GM19099 (cell line): ENCODE results near the gene L3MBTL1.

Experiments used
- POLR2A ChIP-seq: IDR thresholded peaks from 3 replicates; pipeline ENCODE4 v1.6.1; 2011; ENCODE audit warnings: low read depth; ENCODE audit not compliant: insufficient read length; ENCODE audit errors: extremely low read depth

L3MBTL1 gene

DNA sequence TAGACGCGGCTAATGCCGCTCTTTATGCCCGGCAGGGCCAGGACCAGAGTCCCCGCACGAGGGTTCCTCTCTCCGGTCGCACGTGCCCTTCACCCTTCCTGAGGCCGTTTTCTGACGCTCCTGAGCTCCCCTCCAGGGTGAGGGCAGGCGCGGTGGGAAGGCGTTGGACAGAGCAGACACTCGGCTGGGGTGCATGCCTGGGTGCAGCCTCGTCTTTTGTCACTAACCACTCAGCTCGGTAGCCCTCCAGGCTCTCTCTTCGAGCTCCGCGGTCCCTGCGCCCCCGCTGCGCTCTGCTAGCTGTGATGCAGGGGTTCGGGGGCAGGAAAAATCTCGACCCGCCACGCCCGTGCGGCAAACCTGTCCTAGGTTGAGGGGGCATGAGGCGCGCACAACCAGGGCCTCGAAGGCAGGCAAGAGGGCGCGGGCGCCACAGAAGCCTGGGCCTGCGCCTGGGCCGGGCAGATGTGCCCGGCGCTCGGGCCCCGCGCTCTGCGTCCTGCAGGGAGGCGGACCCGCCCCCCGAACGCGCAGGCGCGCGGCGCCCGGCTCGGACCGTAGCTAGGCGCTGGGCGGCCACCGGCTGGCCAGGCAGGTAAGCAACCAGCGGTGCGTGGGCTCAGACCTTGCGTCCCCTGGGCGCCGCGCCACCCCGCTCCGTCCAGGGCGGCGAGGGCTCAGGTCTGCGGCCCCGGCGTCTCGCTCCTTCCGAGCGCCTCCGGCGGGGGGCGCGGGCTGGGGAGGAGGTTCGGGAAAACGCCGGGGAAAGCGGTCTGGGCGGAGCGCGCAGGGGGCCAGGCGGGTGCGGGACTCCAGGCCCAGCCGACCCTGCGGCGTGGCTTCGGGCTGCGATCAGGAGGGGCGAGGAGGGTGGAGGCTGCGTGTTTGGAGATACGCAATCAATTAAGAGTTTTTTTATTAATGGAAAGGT, at the start of gene L3MBTL1:
L3MBTL1 (plus strand) TSS at position 548 of the 931 bp plus-strand sequence. CDS start 5,807 bp downstream, outside the sequence.
- TF ChIP-seq POLR2A, result no peak

DNA sequence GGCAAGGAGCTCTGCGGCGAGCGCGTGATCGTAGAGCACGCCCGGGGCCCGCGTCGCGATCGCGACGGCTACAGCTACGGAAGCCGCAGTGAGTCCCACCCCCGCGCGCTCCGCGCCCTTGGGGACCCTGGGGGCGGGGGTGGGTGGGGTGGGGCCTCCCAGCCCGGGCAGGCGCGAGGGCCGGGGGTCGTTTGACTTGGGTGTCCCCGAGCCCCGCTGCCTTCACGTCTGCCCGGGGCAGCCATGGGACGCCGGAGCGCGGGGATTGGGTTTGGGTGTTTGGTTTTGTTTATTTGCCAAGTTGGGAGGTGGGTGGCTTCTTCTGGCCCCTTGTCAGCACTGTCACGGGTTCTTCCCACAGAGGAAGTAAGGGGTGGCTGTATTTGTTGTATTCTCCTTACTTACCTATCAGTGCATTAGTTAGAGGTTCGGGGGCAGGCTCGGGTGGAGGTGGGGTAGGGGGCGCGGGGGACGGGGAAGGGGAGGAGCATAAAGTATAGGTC, 49.0 kb upstream of the L3MBTL1 start:
- TF ChIP-seq POLR2A, result no peak

DNA sequence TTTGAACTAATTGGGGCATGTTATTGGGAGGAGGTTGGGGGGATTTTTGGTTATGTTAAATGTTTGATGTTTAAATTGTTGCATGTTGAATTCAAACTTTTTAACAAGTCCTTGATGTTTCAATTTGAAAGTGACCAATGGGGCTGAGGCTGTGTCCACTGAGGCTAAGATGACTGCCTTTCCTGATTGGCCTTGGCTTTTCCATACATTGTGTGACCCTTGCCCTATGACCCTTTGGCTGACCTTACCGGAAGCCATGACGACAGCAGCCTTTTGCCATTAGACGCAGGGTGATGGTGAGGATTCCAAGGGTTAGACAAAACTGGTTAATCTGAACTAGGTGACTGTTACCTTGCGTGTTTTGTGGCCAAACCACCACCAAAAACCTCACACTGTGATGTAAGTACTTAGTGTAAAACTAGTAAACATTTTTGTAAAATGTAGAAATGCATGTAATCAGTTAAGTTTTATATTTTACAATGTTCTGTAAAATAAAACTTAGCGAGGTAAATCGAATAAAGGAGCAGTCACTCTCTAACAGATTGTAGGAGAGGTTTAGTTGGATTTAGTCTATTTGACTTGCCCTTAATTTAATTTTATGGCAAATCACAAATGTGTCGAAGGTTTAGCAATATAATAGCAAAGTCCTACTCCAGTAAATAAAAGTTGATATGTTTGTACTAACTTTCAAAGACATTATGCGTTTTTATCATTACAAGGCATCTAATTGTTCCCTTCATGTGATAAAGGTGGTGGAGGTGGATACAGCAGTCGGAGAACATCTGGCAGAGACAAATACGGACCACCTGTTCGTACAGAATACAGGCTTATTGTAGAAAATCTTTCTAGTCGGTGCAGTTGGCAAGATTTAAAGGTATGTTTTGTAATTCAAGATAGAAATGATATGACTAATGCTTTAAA, 48.2 kb upstream of the L3MBTL1 start:
- TF ChIP-seq POLR2A, result no peak

DNA sequence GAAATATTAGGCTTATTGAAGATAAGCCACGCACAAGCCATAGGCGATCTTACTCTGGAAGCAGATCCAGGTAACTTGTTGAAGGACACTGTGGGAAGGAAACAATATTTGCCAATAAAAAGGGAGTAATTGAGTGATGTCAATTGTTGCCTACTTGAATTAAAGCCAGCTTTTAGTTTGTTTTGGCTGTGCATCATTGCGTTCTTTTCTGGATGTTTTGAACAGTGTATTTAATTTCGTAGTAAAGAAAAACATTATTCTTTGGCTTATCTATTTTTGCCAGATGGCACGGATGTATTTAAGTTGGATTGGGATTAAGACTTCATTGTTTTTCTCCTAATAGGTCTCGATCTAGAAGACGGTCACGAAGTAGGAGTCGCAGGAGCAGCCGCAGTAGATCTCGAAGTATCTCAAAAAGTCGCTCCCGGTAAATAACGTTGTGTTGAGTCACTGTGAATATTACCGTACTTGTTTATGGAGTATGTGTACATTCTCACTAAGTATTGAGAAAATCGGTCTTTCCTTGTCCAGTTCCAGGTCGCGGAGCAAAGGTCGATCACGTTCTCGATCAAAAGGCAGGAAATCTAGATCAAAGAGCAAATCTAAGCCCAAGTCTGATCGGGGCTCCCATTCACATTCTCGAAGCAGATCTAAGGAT, 47.2 kb upstream of the L3MBTL1 start:
- no peak for TF ChIP-seq POLR2A

DNA sequence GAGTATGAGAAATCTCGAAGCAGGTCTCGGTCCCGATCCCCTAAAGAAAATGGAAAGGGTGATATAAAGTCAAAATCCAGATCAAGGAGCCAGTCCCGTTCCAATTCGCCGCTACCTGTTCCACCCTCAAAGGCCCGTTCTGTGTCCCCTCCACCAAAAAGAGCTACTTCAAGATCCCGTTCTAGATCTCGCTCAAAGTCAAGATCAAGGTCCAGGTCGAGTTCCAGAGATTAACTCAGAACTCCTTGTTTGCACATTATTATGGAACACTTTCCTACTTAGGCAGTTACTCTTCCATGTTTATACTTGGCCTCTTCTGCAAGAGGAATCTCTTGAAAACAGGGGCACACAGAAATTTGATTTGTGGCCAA, 46.7 kb upstream of the L3MBTL1 start:
- no peak for TF ChIP-seq POLR2A

DNA sequence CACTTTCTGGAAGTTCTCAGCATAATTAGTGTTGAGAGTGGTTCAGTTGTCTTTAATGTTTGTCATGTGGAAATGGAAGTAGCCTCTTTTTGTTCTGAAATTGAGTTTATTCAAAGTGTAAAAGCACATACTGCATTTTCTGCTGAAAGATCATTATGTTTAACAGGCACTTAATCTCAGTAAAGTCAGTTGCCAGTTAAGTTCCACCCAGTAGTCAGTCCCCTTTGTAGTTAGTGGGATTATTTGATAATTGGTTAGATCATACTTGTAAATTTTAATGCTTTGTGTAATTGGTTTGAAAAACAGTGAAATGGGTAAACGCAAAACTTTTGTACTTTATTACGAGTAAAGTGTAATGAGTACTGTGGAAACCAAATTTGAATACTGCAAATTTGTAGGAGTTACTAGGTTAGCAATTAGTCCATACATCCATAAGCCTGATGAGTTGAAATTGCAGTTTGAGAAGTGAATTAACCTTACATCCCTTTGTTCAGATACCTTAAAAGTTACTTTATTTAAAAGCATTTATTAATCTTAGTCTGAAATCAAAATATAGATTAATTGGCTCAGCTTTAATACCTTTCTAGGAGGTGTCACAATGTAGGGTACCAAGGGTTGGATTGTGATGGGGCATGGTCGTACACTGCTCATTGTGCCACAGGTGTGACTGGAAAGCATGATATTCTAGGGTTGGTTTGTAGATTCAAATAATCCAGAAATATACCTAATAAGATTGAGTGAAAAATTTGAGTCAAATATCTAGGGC, 45.4 kb upstream of the L3MBTL1 start:
- no peak for TF ChIP-seq POLR2A

DNA sequence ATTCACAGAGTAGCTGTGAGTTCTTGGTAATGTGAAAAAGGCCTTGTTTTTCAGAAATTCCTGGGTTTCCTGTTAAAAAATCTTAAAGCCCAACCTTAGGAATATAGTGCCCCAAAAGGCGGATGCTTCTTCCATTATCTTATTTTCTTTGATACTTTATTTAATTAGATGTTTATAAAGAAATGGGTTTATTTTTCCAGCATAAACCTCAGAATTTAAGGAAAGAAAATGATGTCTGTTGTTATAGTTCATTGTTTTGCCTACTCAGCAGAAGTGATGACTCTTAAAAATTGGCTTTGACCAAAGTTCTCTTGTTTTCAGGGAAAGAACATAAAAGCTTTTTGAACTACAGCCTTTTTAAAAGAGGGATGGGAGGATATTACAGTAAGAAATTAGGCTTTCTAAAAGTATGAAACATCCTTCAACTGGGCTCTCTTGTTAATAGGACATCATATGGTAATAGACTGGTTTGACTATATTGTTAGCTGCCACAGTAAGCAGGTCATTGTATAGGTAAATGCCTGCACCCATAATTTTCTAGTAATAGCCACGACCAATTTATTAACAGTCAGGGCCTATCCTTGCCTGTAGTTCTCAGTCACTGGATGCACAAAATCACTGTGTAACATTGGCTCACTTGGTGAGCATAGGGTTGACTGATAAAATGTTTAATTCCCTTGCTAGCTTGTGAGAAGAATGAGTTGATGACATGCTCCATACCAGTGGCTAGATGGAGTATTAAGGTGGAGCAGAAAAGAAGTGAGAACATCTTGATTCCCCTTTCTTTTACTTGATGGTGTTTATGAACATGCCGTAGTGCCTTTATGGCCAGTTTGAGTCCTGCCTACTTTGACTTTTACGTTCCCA, 44.6 kb upstream of the L3MBTL1 start:
- no peak for TF ChIP-seq POLR2A

DNA sequence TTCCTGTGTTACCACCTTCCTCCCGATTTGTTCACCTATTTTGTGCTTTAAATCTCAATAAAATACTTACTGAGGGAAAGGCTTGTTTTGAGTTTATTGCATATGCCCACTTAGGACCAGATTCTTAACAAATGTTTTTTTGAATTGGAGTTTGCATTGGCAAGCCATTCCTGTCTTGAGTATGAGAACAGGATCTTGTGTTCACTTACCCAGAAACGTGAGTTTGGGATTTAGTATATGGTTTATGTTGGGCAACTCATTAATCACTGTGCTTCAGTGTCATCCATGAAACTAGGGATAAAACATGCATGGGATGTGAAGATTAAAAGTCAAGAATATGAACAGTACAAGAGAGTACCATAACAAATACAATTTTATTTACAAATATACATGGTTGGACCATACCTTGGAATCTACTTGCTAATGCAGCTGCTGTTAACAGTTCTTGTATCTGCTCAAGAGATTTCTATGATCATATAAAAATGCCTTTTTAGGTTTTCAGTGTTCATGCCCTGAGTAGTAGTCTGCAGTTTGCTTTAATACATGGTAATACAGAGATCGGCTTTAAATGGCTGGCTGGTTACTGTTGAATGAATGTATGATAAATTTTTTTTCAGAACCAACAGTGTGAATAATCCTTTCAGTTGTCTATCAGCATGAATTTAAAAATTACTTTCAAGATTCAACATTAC, 43.8 kb upstream of the L3MBTL1 start:
- TF ChIP-seq POLR2A, result no peak

DNA sequence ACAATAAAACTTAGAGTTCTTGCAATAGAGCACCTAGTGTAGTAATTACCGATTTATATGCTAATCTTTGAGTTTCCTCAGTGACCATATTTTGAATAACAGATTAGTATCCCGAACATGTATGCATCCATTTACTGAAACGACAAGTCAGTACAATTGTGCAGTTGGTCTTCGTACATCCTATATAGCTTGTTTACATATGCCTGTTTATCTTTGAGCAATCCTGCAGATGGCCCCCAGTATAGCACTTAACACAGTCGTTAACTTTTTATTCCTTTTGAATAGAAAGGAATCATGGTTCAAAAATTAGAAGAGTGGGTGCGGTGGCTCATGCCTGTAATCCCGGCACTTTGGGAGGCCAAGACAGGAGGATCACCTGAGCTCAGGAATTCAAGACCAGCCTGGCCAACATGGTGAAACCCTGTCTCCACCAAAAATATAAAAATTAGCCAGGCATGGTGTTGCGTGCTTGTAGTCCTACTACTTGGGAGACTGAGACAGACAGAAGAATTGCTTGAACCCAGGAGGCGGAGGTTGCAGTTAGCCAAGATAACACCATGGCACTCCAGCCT, 43.2 kb upstream of the L3MBTL1 start:
- no peak for TF ChIP-seq POLR2A

DNA sequence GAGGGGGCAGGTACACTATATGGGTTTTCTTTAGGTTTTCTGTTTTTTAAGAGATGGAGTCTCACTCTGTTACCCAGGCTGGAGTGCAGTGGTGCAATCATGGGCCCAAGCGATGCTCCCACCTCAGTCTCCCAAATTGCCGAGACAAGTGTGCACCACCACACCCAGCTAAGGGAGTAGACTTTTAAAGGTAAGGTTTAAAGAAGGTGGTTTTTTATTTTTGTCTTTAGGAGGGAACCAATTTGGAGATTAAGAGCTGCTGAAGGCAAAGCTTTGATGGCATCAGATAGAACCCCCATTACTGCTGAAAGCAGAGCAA, 41.9 kb upstream of the L3MBTL1 start:
- no peak for TF ChIP-seq POLR2A

DNA sequence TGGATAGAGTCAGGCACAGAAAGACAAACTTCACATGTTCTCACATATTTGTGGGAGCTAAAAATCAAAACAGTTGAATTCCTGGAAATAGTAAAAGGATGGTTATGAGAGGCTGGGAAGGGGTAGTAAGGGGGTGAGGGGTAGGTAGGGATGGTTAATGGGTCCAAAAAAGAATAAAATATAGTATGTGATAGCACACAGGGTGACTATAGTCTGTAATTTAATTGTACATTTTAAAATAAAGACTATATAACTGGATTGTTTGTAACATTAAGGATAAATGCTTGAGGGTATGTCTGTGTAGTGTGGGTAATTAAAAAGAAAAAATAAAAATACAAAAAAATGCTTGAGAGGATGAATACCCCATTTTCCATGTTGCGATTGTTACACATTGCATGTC, 39.9 kb upstream of the L3MBTL1 start:
- no peak for TF ChIP-seq POLR2A

DNA sequence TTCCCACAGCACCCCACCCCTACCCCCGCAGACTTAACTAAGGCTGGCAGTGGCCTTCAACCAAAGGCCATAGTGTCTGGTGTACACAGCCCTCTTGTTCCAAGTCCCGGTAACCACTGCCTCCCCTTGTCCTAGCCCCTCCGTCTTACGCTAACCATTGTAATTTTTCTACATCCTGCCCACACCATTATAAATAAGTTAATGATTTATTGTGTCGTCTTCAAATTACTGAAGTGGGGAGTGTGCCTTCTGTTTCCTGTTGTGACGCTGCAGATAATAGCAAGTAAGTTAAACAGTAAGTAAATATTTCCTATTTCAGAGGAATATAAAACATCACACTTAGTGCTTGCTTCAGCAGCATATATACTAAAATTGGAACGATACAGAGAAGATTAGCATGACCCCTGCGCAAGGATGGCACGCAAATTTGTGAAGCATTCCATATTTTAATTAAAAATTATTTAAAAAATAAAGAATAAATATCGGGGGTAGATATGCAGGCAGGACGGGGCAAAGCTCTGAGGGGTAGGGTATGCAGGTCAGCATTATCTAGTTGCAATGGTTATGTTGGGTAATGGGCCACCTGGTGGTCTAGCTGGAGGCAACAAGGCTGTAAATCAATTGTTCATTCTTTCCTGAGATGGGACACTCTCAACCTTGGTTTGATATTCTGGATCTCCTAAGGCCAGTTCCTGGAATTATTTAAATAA, 34.7 kb upstream of the L3MBTL1 start:
- no peak for TF ChIP-seq POLR2A

DNA sequence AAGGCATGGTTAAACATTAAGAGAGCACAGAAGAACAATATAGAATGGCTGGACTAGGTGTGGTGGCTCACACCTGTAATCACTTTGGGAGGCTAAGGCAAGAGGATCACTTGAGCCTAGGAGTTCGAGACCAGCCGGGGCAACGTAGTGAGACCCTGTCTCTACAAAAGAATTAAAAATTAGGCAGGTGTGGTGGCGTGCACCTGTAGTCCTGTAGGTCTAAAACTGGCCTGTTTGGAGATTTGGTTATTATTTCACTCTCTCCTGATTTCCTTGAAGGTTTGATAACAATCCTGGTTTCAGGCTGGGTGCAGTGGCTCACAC, 34.2 kb upstream of the L3MBTL1 start:
- no peak for TF ChIP-seq POLR2A

DNA sequence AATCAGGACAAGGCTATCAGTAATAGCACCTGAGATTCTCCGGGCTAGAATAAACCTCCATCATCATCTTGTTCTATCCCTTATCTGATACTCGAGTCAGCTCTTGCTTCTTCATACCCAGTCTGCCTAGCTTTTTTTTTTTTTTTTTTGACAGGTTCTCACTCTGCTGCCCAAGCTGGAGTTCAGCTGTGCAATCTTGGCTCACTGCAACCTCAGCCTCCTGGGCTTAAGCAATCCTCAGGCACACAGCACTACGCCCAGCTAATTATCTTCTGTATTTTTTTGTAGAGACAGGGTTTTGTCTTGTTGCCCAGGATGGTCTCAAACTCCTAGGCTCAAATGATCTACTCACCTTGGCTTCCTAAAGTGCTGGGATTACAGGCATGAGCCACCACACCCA, 30.3 kb upstream of the L3MBTL1 start:
- no peak for TF ChIP-seq POLR2A
